ENCODE measurements around the gene SGCD. TPM values are rescaled to one million over a fixed set of nuclear protein-coding genes. Genes with fewer than 3 reads are reported as not detected.

Gene SGCD
- polyA plus RNA-seq (2013, experiment 1 of 2), result 0.03 TPM
- 0.01 TPM for polyA plus RNA-seq (2013, experiment 2 of 2)

DNA sequence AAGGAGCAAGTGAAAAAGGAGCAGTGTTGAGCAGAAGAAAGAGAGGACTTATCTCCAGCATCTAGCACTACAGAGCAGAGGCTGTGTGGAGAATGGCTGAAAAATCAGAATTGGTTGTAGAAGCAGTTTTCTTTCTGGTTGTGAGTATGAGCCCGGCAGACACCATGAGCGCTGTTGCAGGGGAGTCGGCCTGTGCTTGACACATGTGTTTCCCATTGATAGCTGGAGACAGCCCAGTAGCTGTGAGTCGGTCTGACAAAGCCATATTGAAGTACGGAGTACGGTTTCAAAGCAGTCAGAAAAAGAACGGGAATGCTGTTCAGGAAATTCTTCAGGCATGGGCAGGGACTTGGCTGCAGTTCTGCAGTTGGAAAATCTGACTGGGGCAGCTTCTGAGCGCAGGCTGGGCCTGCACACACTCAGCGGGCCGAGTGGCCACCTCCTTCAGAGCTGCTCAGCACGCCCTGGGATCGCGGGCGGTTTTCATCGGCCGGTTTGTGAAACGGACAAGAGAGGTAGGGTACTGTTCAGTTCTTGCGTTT, at the start of gene SGCD:
Gene SGCD (plus strand): TSS at position 447 of the 542 bp plus-strand sequence.
- no peak within 1 kb of the TSS for H3K18ac ChIP-seq (ENCODE audit: low read length)
- H2BK5ac ChIP-seq (ENCODE audit: low read length), result no peak within 1 kb of the TSS
- no peak within 1 kb of the TSS for H2AK5ac ChIP-seq (ENCODE audit: low read depth, low read length)
- H2BK12ac ChIP-seq (ENCODE audit: low read length), result no peak within 1 kb of the TSS
- no peaks in the 10 kb centered on the region for H3K9me3 ChIP-seq (replicated peaks in 1 of 2; ENCODE audit: control insufficient read depth in 2 of 2, insufficient read depth in 1 of 2, low read depth in 1 of 2, low read length in 2 of 2)
- no peak within 1 kb of the TSS for H3K27ac ChIP-seq (replicated peaks; ENCODE audit: low read length)
- H2BK15ac ChIP-seq (ENCODE audit: low read length), result no peak within 1 kb of the TSS
- no peak within 1 kb of the TSS for H3K4me2 ChIP-seq (ENCODE audit: insufficient read depth, low read length, poor library complexity, severe bottlenecking)
- DNase-seq (ENCODE audit: low spot score), result no peak
- no peak within 1 kb of the TSS for H3K9ac ChIP-seq (ENCODE audit: low read depth, low read length, poor library complexity)
- H2AFZ ChIP-seq (ENCODE audit: low read length), result peak within 1 kb of the TSS; percentile 36
- no peak within 1 kb of the TSS for H3K4ac ChIP-seq (ENCODE audit: low read length)
- no CpG with 5 or more reads among the region's 18 CpGs for WGBS, 2 donors (ENCODE audit: extremely low coverage in 2 of 2, insufficient read length in 2 of 2, insufficient replicate concordance in 1 of 2)
- H4K8ac ChIP-seq (ENCODE audit: low read depth, low read length), result no peak within 1 kb of the TSS
- no peaks in the 10 kb centered on the region for H3K27me3 ChIP-seq (ENCODE audit: control insufficient read depth in 3 of 3, insufficient read depth in 3 of 3, low read depth in 1 of 3, low read length in 3 of 3)
- no peak within 1 kb of the TSS for H3K14ac ChIP-seq (ENCODE audit: low read length)
- H3K4me3 ChIP-seq (ENCODE audit: low read length in 2 of 2), result no peak within 1 kb of the TSS
- H2BK120ac ChIP-seq (ENCODE audit: low read depth, low read length), result no peak within 1 kb of the TSS
- H4K91ac ChIP-seq (ENCODE audit: low read depth, low read length, poor library complexity), result no peak within 1 kb of the TSS
- no peaks in the 10 kb centered on the region for H3K79me1 ChIP-seq (ENCODE audit: low read depth, low read length)
- no peaks in the 10 kb centered on the region for H3K36me3 ChIP-seq (replicated peaks in 1 of 2; ENCODE audit: control insufficient read depth in 2 of 2, insufficient read depth in 2 of 2, low read length in 2 of 2)
- H3K23ac ChIP-seq (ENCODE audit: low read depth, low read length, poor library complexity), result no peak within 1 kb of the TSS
- H3K4me1 ChIP-seq (ENCODE audit: control insufficient read depth in 2 of 2, insufficient read depth in 1 of 2, low read depth in 1 of 2, low read length in 2 of 2), result peaks cover 0 to 6% of the 10 kb centered on the region in 2 donors

DNA sequence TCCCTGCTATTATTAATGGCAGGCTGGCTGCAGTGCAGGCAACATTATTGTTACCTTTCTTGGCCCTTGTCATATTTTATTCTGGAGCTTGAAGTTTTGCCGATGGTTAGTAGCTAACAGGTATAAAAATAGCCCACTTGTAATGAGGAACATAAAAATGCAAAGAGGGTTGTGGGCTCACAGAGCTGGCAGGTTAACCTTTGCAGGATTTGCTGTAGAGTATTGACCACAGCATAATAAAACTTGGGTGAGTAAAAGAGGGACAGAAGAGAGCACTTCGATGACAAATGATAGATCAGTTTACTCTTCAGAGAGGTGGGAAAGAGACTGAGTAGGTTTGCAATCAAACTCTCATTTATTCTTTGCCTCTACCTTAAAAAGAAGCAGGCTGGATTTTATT, 49.7 kb upstream of the SGCD start:
- H3K9ac ChIP-seq (ENCODE audit: low read depth, low read length, poor library complexity), result no peak overlapping the region
- WGBS, 2 donors (ENCODE audit: extremely low coverage in 2 of 2, insufficient read length in 2 of 2, insufficient replicate concordance in 1 of 2), result no CpG with 5 or more reads among the region's 2 CpGs
- H3K23ac ChIP-seq (ENCODE audit: low read depth, low read length, poor library complexity), result no peak overlapping the region
- no peak overlapping the region for H2BK12ac ChIP-seq (ENCODE audit: low read length)
- no peaks in the 10 kb centered on the region for H3K36me3 ChIP-seq (replicated peaks in 1 of 2; ENCODE audit: control insufficient read depth in 2 of 2, insufficient read depth in 2 of 2, low read length in 2 of 2)
- H2BK15ac ChIP-seq (ENCODE audit: low read length), result no peak overlapping the region
- H3K79me1 ChIP-seq (ENCODE audit: low read depth, low read length), result no peaks in the 10 kb centered on the region
- H2BK120ac ChIP-seq (ENCODE audit: low read depth, low read length), result no peak overlapping the region
- no peak overlapping the region for H3K4ac ChIP-seq (ENCODE audit: low read length)
- no peak overlapping the region for H3K27ac ChIP-seq (replicated peaks; ENCODE audit: low read length)
- no peak overlapping the region for H3K14ac ChIP-seq (ENCODE audit: low read length)
- no peak overlapping the region for H2AFZ ChIP-seq (ENCODE audit: low read length)
- DNase-seq (ENCODE audit: low spot score), result no peak
- no peak overlapping the region for H2AK5ac ChIP-seq (ENCODE audit: low read depth, low read length)
- H2BK5ac ChIP-seq (ENCODE audit: low read length), result no peak overlapping the region
- no peaks in the 10 kb centered on the region for H3K9me3 ChIP-seq (replicated peaks in 1 of 2; ENCODE audit: control insufficient read depth in 2 of 2, insufficient read depth in 1 of 2, low read depth in 1 of 2, low read length in 2 of 2)
- H3K18ac ChIP-seq (ENCODE audit: low read length), result no peak overlapping the region
- no peak overlapping the region for H4K91ac ChIP-seq (ENCODE audit: low read depth, low read length, poor library complexity)
- H4K8ac ChIP-seq (ENCODE audit: low read depth, low read length), result no peak overlapping the region
- H3K27me3 ChIP-seq (ENCODE audit: control insufficient read depth in 3 of 3, insufficient read depth in 3 of 3, low read depth in 1 of 3, low read length in 3 of 3), result no peaks in the 10 kb centered on the region
- no peak overlapping the region for H3K4me3 ChIP-seq (ENCODE audit: low read length in 2 of 2)
- peaks cover 0 to 1% of the 10 kb centered on the region in 2 donors for H3K4me1 ChIP-seq (ENCODE audit: control insufficient read depth in 2 of 2, insufficient read depth in 1 of 2, low read depth in 1 of 2, low read length in 2 of 2)
- H3K4me2 ChIP-seq (ENCODE audit: insufficient read depth, low read length, poor library complexity, severe bottlenecking), result no peak overlapping the region

DNA sequence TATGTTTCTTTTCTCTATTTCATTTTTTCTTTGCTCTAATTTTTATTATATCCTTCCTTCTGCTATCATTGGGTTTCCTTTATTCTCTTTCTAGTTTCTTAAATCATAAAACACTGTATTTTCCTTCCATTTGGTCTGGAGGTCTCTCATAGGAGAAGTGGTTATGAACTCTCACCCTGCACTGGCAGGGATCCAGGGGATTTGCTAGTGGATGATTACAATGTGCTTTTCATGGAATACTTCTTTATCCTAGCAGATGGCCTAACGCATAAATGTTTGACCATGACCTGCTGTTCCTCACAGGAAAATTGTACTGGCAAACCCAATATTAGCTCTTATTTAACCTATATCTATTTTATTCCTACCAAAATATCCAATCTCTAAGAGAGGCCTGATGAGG, 31.5 kb upstream of the SGCD start:
- Histone ChIP-seq H2BK120ac (ENCODE audit: low read depth, low read length) (no peak overlapping the region), H3K27ac (replicated peaks; ENCODE audit: low read length) (no peak overlapping the region), H3K4ac (ENCODE audit: low read length) (no peak overlapping the region), H3K9ac (ENCODE audit: low read depth, low read length, poor library complexity) (no peak overlapping the region), H3K4me3 (ENCODE audit: low read length in 2 of 2) (no peak overlapping the region), H3K14ac (ENCODE audit: low read length) (no peak overlapping the region), H3K36me3 (replicated peaks in 1 of 2; ENCODE audit: control insufficient read depth in 2 of 2, insufficient read depth in 2 of 2, low read length in 2 of 2) (no peaks in the 10 kb centered on the region), H2AK5ac (ENCODE audit: low read depth, low read length) (no peak overlapping the region), H2AFZ (ENCODE audit: low read length) (no peak overlapping the region), H3K79me1 (ENCODE audit: low read depth, low read length) (no peaks in the 10 kb centered on the region), H3K4me2 (ENCODE audit: insufficient read depth, low read length, poor library complexity, severe bottlenecking) (no peak overlapping the region), H3K18ac (ENCODE audit: low read length) (no peak overlapping the region), H2BK15ac (ENCODE audit: low read length) (no peak overlapping the region), H3K9me3 (replicated peaks in 1 of 2; ENCODE audit: control insufficient read depth in 2 of 2, insufficient read depth in 1 of 2, low read depth in 1 of 2, low read length in 2 of 2) (no peaks in the 10 kb centered on the region), H3K27me3 (ENCODE audit: control insufficient read depth in 3 of 3, insufficient read depth in 3 of 3, low read depth in 1 of 3, low read length in 3 of 3) (no peaks in the 10 kb centered on the region), H4K91ac (ENCODE audit: low read depth, low read length, poor library complexity) (no peak overlapping the region), H4K8ac (ENCODE audit: low read depth, low read length) (no peak overlapping the region), H2BK12ac (ENCODE audit: low read length) (no peak overlapping the region), H2BK5ac (ENCODE audit: low read length) (no peak overlapping the region), H3K23ac (ENCODE audit: low read depth, low read length, poor library complexity) (no peak overlapping the region), H3K4me1 (ENCODE audit: control insufficient read depth in 2 of 2, insufficient read depth in 1 of 2, low read depth in 1 of 2, low read length in 2 of 2) (no peaks in the 10 kb centered on the region)
- no peak for DNase-seq (ENCODE audit: low spot score)
- WGBS, 2 donors (ENCODE audit: extremely low coverage in 2 of 2, insufficient read length in 2 of 2, insufficient replicate concordance in 1 of 2), result no CpG with 5 or more reads among the region's 1 CpG

DNA sequence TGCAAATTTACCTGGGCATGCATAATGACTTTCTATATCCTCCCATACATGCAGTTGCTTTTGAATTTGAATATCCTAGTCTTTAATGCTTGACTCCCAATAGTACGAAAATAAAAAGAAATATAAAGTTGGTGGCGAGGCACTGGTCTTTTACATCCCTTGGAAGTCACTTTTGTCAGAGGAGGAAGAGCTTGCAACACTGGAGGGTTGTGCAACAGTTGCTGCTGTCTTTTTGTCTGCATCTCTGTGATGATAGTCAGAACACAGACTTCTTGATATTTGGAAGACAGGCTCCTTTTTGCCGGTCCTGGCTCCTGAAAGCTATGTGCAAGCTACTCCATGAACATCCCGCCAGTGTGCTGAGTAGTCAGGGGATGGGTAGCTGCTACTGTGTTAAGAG, 16.8 kb upstream of the SGCD start:
- Histone ChIP-seq H3K23ac (ENCODE audit: low read depth, low read length, poor library complexity) (no peak overlapping the region), H2AK5ac (ENCODE audit: low read depth, low read length) (no peak overlapping the region), H4K91ac (ENCODE audit: low read depth, low read length, poor library complexity) (no peak overlapping the region), H2BK12ac (ENCODE audit: low read length) (no peak overlapping the region), H3K9me3 (replicated peaks in 1 of 2; ENCODE audit: control insufficient read depth in 2 of 2, insufficient read depth in 1 of 2, low read depth in 1 of 2, low read length in 2 of 2) (no peaks in the 10 kb centered on the region), H2AFZ (ENCODE audit: low read length) (no peak overlapping the region), H4K8ac (ENCODE audit: low read depth, low read length) (no peak overlapping the region), H3K27ac (replicated peaks; ENCODE audit: low read length) (no peak overlapping the region), H3K4me2 (ENCODE audit: insufficient read depth, low read length, poor library complexity, severe bottlenecking) (no peak overlapping the region), H3K4ac (ENCODE audit: low read length) (no peak overlapping the region), H3K79me1 (ENCODE audit: low read depth, low read length) (no peaks in the 10 kb centered on the region), H2BK120ac (ENCODE audit: low read depth, low read length) (no peak overlapping the region), H3K14ac (ENCODE audit: low read length) (no peak overlapping the region), H3K18ac (ENCODE audit: low read length) (no peak overlapping the region), H3K36me3 (replicated peaks in 1 of 2; ENCODE audit: control insufficient read depth in 2 of 2, insufficient read depth in 2 of 2, low read length in 2 of 2) (no peaks in the 10 kb centered on the region), H2BK15ac (ENCODE audit: low read length) (no peak overlapping the region), H3K4me3 (ENCODE audit: low read length in 2 of 2) (no peak overlapping the region), H3K4me1 (ENCODE audit: control insufficient read depth in 2 of 2, insufficient read depth in 1 of 2, low read depth in 1 of 2, low read length in 2 of 2) (no peaks in the 10 kb centered on the region), H3K9ac (ENCODE audit: low read depth, low read length, poor library complexity) (no peak overlapping the region), H2BK5ac (ENCODE audit: low read length) (no peak overlapping the region), H3K27me3 (ENCODE audit: control insufficient read depth in 3 of 3, insufficient read depth in 3 of 3, low read depth in 1 of 3, low read length in 3 of 3) (no peaks in the 10 kb centered on the region)
- no peak for DNase-seq (ENCODE audit: low spot score)
- no CpG with 5 or more reads among the region's 4 CpGs for WGBS, 2 donors (ENCODE audit: extremely low coverage in 2 of 2, insufficient read length in 2 of 2, insufficient replicate concordance in 1 of 2)

All from neuronal stem cell (in vitro differentiated cells).